VCaP (cell line): ENCODE measurements around the gene NAALADL2.
A peak's percentile ranks its signal among the peaks of the same experiment; 100 is the strongest.
"Not testable (repeated sequence)": the region's sequence is repeated elsewhere in the genome, so short reads cannot be mapped to it uniquely, and the experiment has no call there.

Source experiments
- H3K27ac ChIP-seq: fragments of 450-650 bp; 2 replicates; pipeline ENCODE4 v1.5.1; 2017
- TF ChIP-seq, protein P1 (sequence below): fragments of 450-650 bp; conservative IDR thresholded peaks from 2 replicates; pipeline ENCODE4 v1.5.1; 2017; ENCODE audit warnings: mild to moderate bottlenecking, moderate library complexity

Gene NAALADL2

DNA sequence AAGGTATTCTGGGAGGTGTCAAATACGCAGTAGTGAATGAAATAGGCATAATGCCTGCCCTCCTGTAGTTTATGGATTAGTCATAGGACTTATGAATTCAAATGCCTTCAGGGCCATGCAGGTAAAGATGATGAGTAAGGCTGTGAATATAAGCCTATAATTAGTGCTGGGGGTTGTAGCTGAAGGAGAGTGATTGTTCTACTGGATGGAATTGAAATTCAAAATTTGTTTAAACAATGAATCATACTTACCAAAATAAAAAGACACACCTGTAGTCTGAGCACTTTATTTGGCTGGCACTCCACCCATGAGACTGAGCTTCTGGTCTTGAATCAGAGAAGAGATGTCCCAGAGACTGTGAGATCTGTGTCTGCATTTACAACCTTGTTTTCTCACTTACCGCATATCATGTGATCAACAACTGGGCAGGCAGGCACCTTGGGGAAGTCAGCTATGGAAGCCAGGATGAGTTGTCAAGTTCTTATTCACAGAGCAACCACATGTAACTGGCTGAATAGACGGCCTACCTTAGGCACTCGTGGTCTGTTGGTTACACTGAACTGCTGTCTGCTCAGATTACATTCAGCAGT lies 291.8 kb downstream of the NAALADL2 start:
- peak overlapping the region; percentile 36 for H3K27ac ChIP-seq
- TF ChIP-seq, protein P1, sequence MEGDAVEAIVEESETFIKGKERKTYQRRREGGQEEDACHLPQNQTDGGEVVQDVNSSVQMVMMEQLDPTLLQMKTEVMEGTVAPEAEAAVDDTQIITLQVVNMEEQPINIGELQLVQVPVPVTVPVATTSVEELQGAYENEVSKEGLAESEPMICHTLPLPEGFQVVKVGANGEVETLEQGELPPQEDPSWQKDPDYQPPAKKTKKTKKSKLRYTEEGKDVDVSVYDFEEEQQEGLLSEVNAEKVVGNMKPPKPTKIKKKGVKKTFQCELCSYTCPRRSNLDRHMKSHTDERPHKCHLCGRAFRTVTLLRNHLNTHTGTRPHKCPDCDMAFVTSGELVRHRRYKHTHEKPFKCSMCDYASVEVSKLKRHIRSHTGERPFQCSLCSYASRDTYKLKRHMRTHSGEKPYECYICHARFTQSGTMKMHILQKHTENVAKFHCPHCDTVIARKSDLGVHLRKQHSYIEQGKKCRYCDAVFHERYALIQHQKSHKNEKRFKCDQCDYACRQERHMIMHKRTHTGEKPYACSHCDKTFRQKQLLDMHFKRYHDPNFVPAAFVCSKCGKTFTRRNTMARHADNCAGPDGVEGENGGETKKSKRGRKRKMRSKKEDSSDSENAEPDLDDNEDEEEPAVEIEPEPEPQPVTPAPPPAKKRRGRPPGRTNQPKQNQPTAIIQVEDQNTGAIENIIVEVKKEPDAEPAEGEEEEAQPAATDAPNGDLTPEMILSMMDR = no peak

DNA sequence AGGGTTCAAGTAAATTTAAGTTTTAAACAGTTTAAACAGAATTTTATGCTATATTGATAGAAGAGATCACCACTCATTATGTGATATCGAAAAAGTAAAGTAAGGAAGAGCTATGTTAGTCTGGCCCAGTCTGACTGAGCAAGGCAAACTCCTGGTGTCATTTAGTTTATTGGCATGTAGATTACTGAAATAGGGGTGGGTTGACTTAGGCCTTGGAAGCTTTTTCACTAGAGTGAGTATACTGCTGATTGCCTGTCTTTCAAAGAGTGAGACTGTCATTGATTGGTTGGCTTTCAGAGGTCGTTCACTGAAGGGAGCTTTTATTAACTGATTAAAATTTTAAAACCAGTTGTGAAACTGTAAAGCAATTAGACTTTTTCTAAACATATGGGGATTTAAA lies 294.5 kb downstream of the NAALADL2 start:
- H3K27ac ChIP-seq = no peak overlapping the region
- TF ChIP-seq, protein P1 = no peak

DNA sequence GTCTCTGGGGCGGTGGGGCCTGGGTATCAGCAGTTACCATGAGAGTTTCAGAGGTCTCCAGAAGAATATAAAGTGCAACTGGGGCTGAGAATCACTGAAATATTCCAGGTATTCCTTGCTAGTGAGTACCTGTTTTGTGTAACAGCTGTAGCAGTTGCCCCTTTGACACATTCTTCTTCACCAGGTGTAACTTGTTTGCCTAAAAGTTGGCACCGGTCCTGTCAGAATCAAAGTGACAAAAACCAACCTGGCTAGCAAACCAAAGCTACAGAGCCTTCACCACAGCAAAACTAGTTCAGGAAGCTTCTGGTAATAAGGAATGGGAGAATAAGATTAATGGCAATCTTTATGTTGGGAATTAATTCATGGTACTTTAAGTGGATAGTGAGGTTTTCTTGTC lies 296.0 kb downstream of the NAALADL2 start:
- no peak overlapping the region for H3K27ac ChIP-seq
- TF ChIP-seq, protein P1 = no peak

DNA sequence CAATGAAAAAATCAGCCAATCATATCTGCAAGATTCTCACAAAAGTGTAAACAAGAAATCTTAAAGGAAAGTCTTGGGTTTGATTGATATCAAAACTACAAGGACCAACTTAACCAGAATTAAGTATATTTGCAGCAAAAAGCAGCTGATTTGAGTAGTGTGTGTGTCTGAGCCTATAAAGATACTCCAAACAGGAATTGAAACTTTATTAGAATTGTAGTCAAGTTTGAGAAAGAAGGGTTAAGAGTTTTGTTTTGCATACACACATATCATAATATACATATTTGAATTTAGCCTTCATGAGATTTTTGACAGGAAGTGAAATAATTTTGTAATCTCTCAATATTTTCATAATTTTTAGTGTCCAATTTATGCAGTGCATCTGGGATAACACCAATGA lies 300.1 kb downstream of the NAALADL2 start:
- TF ChIP-seq, protein P1 = no peak
- H3K27ac ChIP-seq = no peak overlapping the region

DNA sequence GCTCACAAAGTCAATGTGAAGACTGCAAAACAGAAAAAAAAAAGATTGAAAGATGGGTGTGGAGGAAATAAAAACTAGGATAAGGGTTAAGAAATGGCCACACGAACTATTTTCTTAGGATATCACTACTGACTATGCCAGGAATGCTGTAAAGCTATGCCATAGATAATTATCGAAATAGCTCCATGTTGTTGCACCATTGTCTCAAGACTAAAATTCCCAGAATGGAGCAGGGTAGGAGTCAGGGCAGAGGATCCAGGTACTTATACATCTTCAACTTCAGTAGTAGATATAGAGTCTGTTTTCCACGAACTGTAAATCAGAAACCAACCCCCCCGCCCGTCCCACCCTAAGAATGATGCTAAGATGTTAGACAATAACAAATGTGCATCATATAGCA lies 302.2 kb downstream of the NAALADL2 start:
- TF ChIP-seq, protein P1 = no peak
- no peak overlapping the region for H3K27ac ChIP-seq

DNA sequence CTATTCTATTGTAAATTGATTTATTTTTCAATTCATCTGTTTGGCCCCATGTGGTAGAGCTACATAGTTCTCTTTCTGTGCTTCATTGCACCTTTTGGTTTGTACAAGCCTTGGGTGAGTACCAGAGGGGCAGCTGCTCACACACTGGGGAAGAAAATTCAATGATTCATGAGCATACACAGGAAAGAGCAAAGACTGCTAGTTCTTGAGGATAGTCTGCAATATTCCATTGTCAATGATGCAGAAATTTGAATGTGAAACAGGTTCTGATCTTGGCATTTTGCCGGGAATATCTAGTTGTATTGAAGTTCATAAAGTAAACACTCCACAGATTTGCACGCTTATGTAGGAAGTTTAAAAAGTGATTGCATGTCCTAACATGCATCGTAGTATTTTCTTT lies 304.6 kb downstream of the NAALADL2 start:
- TF ChIP-seq, protein P1 = no peak
- H3K27ac ChIP-seq = no peak overlapping the region

DNA sequence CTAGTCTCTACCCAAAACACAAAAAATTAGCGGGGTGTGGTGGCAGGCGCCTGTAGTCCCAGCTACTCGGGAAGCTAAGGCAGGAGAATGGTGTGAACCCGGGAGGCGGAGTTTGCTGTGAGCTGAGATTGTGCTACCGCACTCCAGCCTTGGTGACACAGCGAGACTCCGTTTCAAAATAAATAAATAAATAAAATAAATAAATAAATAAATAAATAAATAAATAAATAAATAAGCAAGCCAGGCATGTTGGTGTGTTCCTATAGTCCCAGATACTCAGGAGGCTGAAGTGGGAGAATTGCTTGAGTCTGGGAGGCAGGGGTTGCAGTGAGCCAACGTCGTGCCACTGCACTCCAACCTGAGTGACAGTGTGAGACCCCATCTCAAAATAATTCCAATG lies 314.0 kb downstream of the NAALADL2 start:
- not testable (repeated sequence) for H3K27ac ChIP-seq

DNA sequence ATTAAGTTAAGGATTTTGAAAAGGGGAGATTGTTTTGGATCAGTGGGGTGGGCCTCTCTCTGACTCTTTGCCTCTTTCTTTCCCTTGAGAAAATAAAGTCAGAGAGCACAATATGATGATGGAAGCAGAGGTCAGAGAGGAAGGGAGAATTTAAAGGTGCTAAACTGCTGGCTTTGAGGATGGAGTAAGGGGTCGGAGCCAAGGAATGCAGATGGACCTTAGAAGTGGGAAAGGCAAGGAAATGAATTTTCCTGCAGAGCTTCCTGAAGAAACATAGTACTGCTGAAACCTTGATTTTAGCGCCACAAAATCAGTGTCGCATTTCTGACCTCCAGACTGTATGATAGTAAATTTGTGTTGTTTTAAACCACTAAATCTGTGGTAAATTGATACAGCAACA lies 317.4 kb downstream of the NAALADL2 start:
- no peak overlapping the region for H3K27ac ChIP-seq
- TF ChIP-seq, protein P1 = no peak
